ENCODE measurements around the gene GALNT10.

The GALNT10 gene

GRCh38 chr5:154367101-154367500, 176.6 kb downstream of the GALNT10 start:
- DNase-seq (ENCODE audit: extremely low read depth, insufficient read length): no peak
- TF ChIP-seq, protein P1, sequence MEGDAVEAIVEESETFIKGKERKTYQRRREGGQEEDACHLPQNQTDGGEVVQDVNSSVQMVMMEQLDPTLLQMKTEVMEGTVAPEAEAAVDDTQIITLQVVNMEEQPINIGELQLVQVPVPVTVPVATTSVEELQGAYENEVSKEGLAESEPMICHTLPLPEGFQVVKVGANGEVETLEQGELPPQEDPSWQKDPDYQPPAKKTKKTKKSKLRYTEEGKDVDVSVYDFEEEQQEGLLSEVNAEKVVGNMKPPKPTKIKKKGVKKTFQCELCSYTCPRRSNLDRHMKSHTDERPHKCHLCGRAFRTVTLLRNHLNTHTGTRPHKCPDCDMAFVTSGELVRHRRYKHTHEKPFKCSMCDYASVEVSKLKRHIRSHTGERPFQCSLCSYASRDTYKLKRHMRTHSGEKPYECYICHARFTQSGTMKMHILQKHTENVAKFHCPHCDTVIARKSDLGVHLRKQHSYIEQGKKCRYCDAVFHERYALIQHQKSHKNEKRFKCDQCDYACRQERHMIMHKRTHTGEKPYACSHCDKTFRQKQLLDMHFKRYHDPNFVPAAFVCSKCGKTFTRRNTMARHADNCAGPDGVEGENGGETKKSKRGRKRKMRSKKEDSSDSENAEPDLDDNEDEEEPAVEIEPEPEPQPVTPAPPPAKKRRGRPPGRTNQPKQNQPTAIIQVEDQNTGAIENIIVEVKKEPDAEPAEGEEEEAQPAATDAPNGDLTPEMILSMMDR (IDR thresholded peaks at IDR 0.05; ENCODE audit: insufficient read depth, low read length, poor library complexity, severe bottlenecking): no peak
- H3K36me3 ChIP-seq (ENCODE audit: control insufficient read depth, insufficient read depth, low read length): peaks cover 9% of the 10 kb centered on the region
- H3K4me3 ChIP-seq (replicated peaks; ENCODE audit: low read depth, low read length): no peak overlapping the region
- H3K27me3 ChIP-seq (replicated peaks; ENCODE audit: control insufficient read depth, insufficient read depth, low read length): no peaks in the 10 kb centered on the region

- H3K4me3 ChIP-seq (replicated peaks; ENCODE audit: low read depth, low read length): no peak overlapping the region
- H3K36me3 ChIP-seq (ENCODE audit: control insufficient read depth, insufficient read depth, low read length): peaks cover 9% of the 10 kb centered on the region
- DNase-seq (ENCODE audit: extremely low read depth, insufficient read length): no peak
- no peaks in the 10 kb centered on the region for H3K27me3 ChIP-seq (replicated peaks; ENCODE audit: control insufficient read depth, insufficient read depth, low read length)
- TF ChIP-seq, protein P1 (IDR thresholded peaks at IDR 0.05; ENCODE audit: insufficient read depth, low read length, poor library complexity, severe bottlenecking): no peak
Measured at GRCh38 chr5:154368041-154368800, 177.7 kb downstream of the GALNT10 start.

DNA sequence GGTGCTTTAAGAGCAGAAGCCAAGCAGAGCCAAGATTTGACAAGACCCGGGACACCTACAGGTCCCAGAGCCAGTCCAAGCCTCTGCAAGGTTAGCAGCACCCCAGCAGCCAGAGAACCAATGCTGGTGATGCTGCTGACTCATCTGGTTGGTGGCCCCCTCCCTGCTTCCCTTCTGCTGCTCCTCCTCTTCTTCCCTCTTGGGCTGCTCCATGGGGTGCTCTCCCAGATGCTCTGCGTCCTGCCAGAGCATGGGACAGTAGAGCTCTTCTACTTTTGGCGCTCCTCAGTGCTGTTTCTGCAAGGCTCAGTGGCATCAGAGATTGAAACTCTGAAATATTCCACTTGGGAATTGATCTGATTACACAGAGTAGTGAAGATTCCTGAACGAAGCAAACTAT, 179.1 kb downstream of the GALNT10 start:
- TF ChIP-seq, protein P1 (IDR thresholded peaks at IDR 0.05; ENCODE audit: insufficient read depth, low read length, poor library complexity, severe bottlenecking): no peak
- Histone ChIP-seq H3K36me3 (ENCODE audit: control insufficient read depth, insufficient read depth, low read length) (peaks cover 9% of the 10 kb centered on the region), H3K4me3 (replicated peaks; ENCODE audit: low read depth, low read length) (no peak overlapping the region), H3K27me3 (replicated peaks; ENCODE audit: control insufficient read depth, insufficient read depth, low read length) (no peaks in the 10 kb centered on the region)
- no peak for DNase-seq (ENCODE audit: extremely low read depth, insufficient read length)

DNA sequence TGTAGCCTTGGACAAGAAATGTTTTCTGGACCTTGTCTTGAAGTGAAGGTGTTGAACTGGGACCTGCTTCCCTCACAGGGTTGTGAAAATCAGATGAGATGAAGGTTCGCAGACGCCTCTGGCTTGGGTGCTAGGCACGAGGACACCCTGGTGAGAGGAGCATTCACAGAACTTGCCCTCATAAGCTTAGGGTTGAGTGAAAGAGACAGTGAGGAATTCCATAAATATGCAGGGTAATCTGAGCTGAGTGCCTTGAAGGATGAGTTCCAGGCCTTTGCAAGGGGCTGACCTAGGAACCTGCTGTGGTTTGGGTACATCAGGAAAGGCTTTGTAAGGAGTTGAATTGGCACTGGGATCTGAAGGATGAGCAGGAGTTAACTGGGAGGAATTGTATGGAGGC, 179.6 kb downstream of the GALNT10 start:
- TF ChIP-seq, protein P1 (IDR thresholded peaks at IDR 0.05; ENCODE audit: insufficient read depth, low read length, poor library complexity, severe bottlenecking): no peak
- no peaks in the 10 kb centered on the region for H3K27me3 ChIP-seq (replicated peaks; ENCODE audit: control insufficient read depth, insufficient read depth, low read length)
- no peak overlapping the region for H3K4me3 ChIP-seq (replicated peaks; ENCODE audit: low read depth, low read length)
- no peak for DNase-seq (ENCODE audit: extremely low read depth, insufficient read length)
- peaks cover 9% of the 10 kb centered on the region for H3K36me3 ChIP-seq (ENCODE audit: control insufficient read depth, insufficient read depth, low read length)

DNA sequence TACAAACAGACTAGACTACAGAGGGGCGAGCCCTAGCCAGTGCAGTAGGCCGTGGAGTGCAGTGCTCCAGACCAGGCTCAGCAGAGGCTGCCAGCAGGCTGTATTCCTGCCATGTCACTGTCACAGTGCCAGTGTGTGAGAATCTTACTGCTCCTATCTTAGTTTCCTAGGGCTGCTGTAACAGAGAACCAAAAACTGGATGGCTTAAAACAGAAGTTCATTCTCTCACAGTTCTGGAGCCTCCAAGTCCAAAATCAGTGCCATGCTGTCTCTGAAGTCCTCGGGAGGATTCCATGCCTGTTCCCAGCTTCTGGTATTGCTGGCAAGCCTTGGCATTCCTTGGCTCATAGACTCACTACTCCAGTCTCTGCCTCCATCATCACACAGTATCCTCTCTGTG, 180.3 kb downstream of the GALNT10 start:
- TF ChIP-seq, protein P1 (IDR thresholded peaks at IDR 0.05; ENCODE audit: insufficient read depth, low read length, poor library complexity, severe bottlenecking): no peak
- Histone ChIP-seq H3K27me3 (replicated peaks; ENCODE audit: control insufficient read depth, insufficient read depth, low read length) (no peaks in the 10 kb centered on the region), H3K4me3 (replicated peaks; ENCODE audit: low read depth, low read length) (no peak overlapping the region), H3K36me3 (ENCODE audit: control insufficient read depth, insufficient read depth, low read length) (peaks cover 12% of the 10 kb centered on the region)
- no peak for DNase-seq (ENCODE audit: extremely low read depth, insufficient read length)

All from GM06990 (cell line).